NOMO-1 treated with dmso at 0.1 percent for 144 hours (cell line): ENCODE data around the gene PAK5.
"Not testable (repeated sequence)": the region's sequence is repeated elsewhere in the genome, so short reads cannot be mapped to it uniquely, and the experiment has no call there.

Experiments
- DNase-seq: peaks from one replicate; lab custom pipeline; 2025; ENCODE audit not compliant: unreplicated experiment; lab: John Stamatoyannopoulos, UW

The PAK5 gene

GRCh38 chr20:9686455-9686854 lies 152.4 kb downstream of the PAK5 start:
- DNase-seq: no peak

GRCh38 chr20:9686001-9686400 lies 152.9 kb downstream of the PAK5 start:
- no peak for DNase-seq

GRCh38 chr20:9685011-9685410 lies 153.9 kb downstream of the PAK5 start:
- DNase-seq: no peak

GRCh38 chr20:9677100-9677623 lies 161.7 kb downstream of the PAK5 start:
- no peak for DNase-seq

GRCh38 chr20:9672981-9673380 lies 165.9 kb downstream of the PAK5 start:
- no peak for DNase-seq

GRCh38 chr20:9672027-9672426 lies 166.8 kb downstream of the PAK5 start:
- no peak for DNase-seq

GRCh38 chr20:9668381-9668780 lies 170.5 kb downstream of the PAK5 start:
- DNase-seq: no peak

- DNase-seq: no peak
These were observed 175.5 kb downstream of the PAK5 start for GRCh38 chr20:9663423-9663822.

- DNase-seq: no peak
These were observed 178.5 kb downstream of the PAK5 start for GRCh38 chr20:9660236-9660868.

GRCh38 chr20:9647741-9648140 lies 191.1 kb downstream of the PAK5 start:
- DNase-seq: no peak

GRCh38 chr20:9646375-9646774 lies 192.5 kb downstream of the PAK5 start:
- DNase-seq: no peak

GRCh38 chr20:9642882-9643281 lies 196.0 kb downstream of the PAK5 start:
- DNase-seq: no peak

- not testable (repeated sequence) for DNase-seq
These were observed 197.3 kb downstream of the PAK5 start for GRCh38 chr20:9641499-9642000.

- no peak for DNase-seq
These were observed 201.0 kb downstream of the PAK5 start for GRCh38 chr20:9637889-9638288.

- no peak for DNase-seq
These were observed 203.1 kb downstream of the PAK5 start for GRCh38 chr20:9635750-9636149.

- no peak for DNase-seq
These were observed 204.5 kb downstream of the PAK5 start for GRCh38 chr20:9634327-9634726.

- no peak for DNase-seq
These were observed 205.9 kb downstream of the PAK5 start for GRCh38 chr20:9632991-9633390.

- DNase-seq: no peak
These were observed 206.6 kb downstream of the PAK5 start for GRCh38 chr20:9632265-9632664.

GRCh38 chr20:9630554-9630953 lies 208.3 kb downstream of the PAK5 start:
- DNase-seq: no peak

- DNase-seq: no peak
These were observed 209.0 kb downstream of the PAK5 start for GRCh38 chr20:9629831-9630230.

GRCh38 chr20:9628589-9628988 lies 210.3 kb downstream of the PAK5 start:
- DNase-seq: no peak

GRCh38 chr20:9628141-9628540 lies 210.7 kb downstream of the PAK5 start:
- no peak for DNase-seq

- no peak for DNase-seq
These were observed 211.7 kb downstream of the PAK5 start for GRCh38 chr20:9627219-9627618.
